GM12878 (cell line): Measurements from ENCODE around the gene SF3B2. TPM values are rescaled to one million over a fixed set of nuclear protein-coding genes. Genes with fewer than 3 reads are reported as not detected.

Experiments
- ATAC-seq: fragments of 200-7000 bp; cut with Tn5 transposase; 3 replicates; pipeline ENCODE4 v1.9.1; 2020; ENCODE audit warnings: mild to moderate bottlenecking, moderate library complexity
- BruUV-seq: library from RNA; stranded (reverse); fragments of 400-500 nt; replicated peaks from 2 replicates; lab custom pipeline; 2021; lab: Mats Ljungman, UMichigan
- CTCF ChIA-PET: fragments of 300-600 bp; sonication (Branson Sonifier 250); formaldehyde crosslinking; extraction: SDS; loops from one replicate; lab custom pipeline; 2021; ENCODE audit warnings: inconsistent platforms; lab: Yijun Ruan, JAX
- POLR2A ChIA-PET: fragments of 350-600 bp; formaldehyde crosslinking; extraction: SDS; loops from one replicate; lab custom pipeline; 2021; ENCODE audit warnings: inconsistent platforms; lab: Charles Lee
- RAD21 ChIA-PET: fragments of 300-600 bp; sonication (Branson Sonifier 250); formaldehyde crosslinking; loops from one replicate; lab custom pipeline; 2023; ENCODE audit warnings: antibody characterized with exemption; ENCODE audit not compliant: unreplicated experiment; lab: Charles Lee
- SMC1A ChIA-PET: fragments of 300-600 bp; sonication (Branson Sonifier 250); formaldehyde crosslinking; loops from one replicate; lab custom pipeline; 2023; ENCODE audit not compliant: unreplicated experiment, uncharacterized antibody; lab: Charles Lee
- DNase-seq: peaks from one replicate; pipeline ENCODE4 v3.0.0-alpha.2; 2011; ENCODE audit warnings: low read depth, low spot score
- FAIRE-seq: peaks from 3 replicates; lab custom pipeline; 2011; peaks lifted over from hg19 to GRCh38; lab: Jason Lieb, UNC
- H2AFZ ChIP-seq: 2 replicates; pipeline ENCODE4 v1.6.0; 2011; ENCODE audit warnings: low read depth, low read length, control low read depth; ENCODE audit not compliant: control insufficient read depth
- H3K27ac ChIP-seq: 2 replicates; pipeline ENCODE4 v1.5.1; 2011; ENCODE audit warnings: control low read depth; ENCODE audit not compliant: control insufficient read depth, insufficient read depth
- H3K27me3 ChIP-seq, 2 experiments: replicated peaks in 1 of 2; 2 replicates each; pipeline versions ENCODE4 v1.6.0 to v1.6.1; 2011; ENCODE audit warnings: low read length in 1 of 2; ENCODE audit not compliant: control insufficient read depth in 2 of 2, insufficient read depth in 2 of 2
- H3K36me3 ChIP-seq, 2 experiments: 2 replicates each; pipeline ENCODE4 v1.5.1; 2011; ENCODE audit warnings: low read length in 1 of 2; ENCODE audit not compliant: control insufficient read depth in 2 of 2, insufficient read depth in 2 of 2
- H3K4me1 ChIP-seq: 2 replicates; pipeline ENCODE4 v1.6.1; 2011; ENCODE audit warnings: mild to moderate bottlenecking, low read length, moderate library complexity, mixed read lengths; ENCODE audit not compliant: control insufficient read depth, insufficient read depth
- H3K4me2 ChIP-seq: 2 replicates; pipeline ENCODE4 v1.6.0; 2011; ENCODE audit warnings: control low read depth; ENCODE audit not compliant: control insufficient read depth, insufficient read depth
- H3K4me3 ChIP-seq: fragments of 200-600 bp; sonication (generic); 2 replicates; pipeline ENCODE4 v1.5.1; 2016
- H3K79me2 ChIP-seq: 2 replicates; pipeline ENCODE4 v1.6.0; 2011; ENCODE audit warnings: low read length; ENCODE audit not compliant: control insufficient read depth, insufficient read depth
- H3K9ac ChIP-seq: 2 replicates; pipeline ENCODE4 v1.8.0; 2011; ENCODE audit warnings: low read length, control low read depth, mixed read lengths; ENCODE audit not compliant: control insufficient read depth, insufficient read depth
- H3K9me3 ChIP-seq: replicated peaks from 3 replicates; pipeline ENCODE4 v1.5.1; 2011; ENCODE audit warnings: mild to moderate bottlenecking, low read length; ENCODE audit not compliant: control insufficient read depth, insufficient read depth
- H4K20me1 ChIP-seq: 2 replicates; pipeline ENCODE4 v1.6.0; 2011; ENCODE audit not compliant: control insufficient read depth, insufficient read depth
- BCL11A ChIP-seq: IDR thresholded peaks from 2 replicates; pipeline ENCODE4 v1.6.1; 2011; ENCODE audit warnings: low read depth, low read length
- CBFB ChIP-seq: IDR thresholded peaks from 2 replicates; pipeline ENCODE4 v1.6.1; 2016; ENCODE audit warnings: antibody characterized with exemption, low read depth
- CBX3 ChIP-seq: fragments of 200-600 bp; sonication (generic); IDR thresholded peaks from 2 replicates; pipeline ENCODE4 v1.6.1; 2016; ENCODE audit warnings: low read depth, borderline replicate concordance
- CEBPB ChIP-seq, 2 experiments: fragments of 150-350 bp in 1 of 2; IDR thresholded peaks; 2 replicates each; pipeline ENCODE4 v1.6.1; 2012 to 2014; ENCODE audit warnings: low read depth in 2 of 2, low read length in 2 of 2, borderline replicate concordance in 1 of 2, inconsistent platforms in 1 of 2
- CREM ChIP-seq: IDR thresholded peaks from 2 replicates; pipeline ENCODE4 v1.6.1; 2014; ENCODE audit warnings: antibody characterized with exemption, low read depth
- HDAC6 ChIP-seq: fragments of 200-600 bp; sonication (generic); IDR thresholded peaks from one replicate; pipeline ENCODE4 v1.8.0; 2017; ENCODE audit warnings: antibody characterized with exemption; ENCODE audit not compliant: unreplicated experiment
- IRF3 ChIP-seq: fragments of 450-650 bp; IDR thresholded peaks from 2 replicates; pipeline ENCODE4 v1.6.1; 2014; ENCODE audit warnings: mild to moderate bottlenecking
- MXI1 ChIP-seq: fragments of 150-350 bp; IDR thresholded peaks from 2 replicates; pipeline ENCODE4 v1.6.1; 2011; ENCODE audit warnings: low read depth, mild to moderate bottlenecking, inconsistent platforms, low read length, improper control_type of control experiment
- MYC ChIP-seq: IDR thresholded peaks from 2 replicates; pipeline ENCODE4 v1.6.1; 2011; ENCODE audit warnings: mild to moderate bottlenecking, low read length, moderate library complexity, inconsistent platforms; ENCODE audit not compliant: insufficient read depth, insufficient replicate concordance, insufficient read length, severe bottlenecking
- NFIC ChIP-seq: IDR thresholded peaks from 2 replicates; pipeline ENCODE4 v1.6.1; 2012; ENCODE audit warnings: low read depth, mild to moderate bottlenecking, inconsistent platforms, low read length, moderate library complexity
- NFYA ChIP-seq: IDR thresholded peaks from 2 replicates; pipeline ENCODE4 v1.6.1; 2011; ENCODE audit warnings: low read depth, mild to moderate bottlenecking, low read length, improper control_type of control experiment, borderline replicate concordance
- NRF1 ChIP-seq: conservative IDR thresholded peaks from 2 replicates; pipeline ENCODE4 v1.6.1; 2011; ENCODE audit warnings: mild to moderate bottlenecking, low read depth, low read length, improper control_type of control experiment
- PML ChIP-seq: IDR thresholded peaks from 2 replicates; pipeline ENCODE4 v1.6.1; 2012; ENCODE audit warnings: low read length, inconsistent platforms
- STAT3 ChIP-seq: IDR thresholded peaks from 2 replicates; pipeline ENCODE4 v1.6.1; 2011; ENCODE audit warnings: low read depth, low read length, improper control_type of control experiment
- SUPT20H ChIP-seq: IDR thresholded peaks from 2 replicates; pipeline ENCODE4 v1.6.1; 2011; ENCODE audit warnings: low read depth, mild to moderate bottlenecking, low read length, moderate library complexity, borderline replicate concordance; ENCODE audit not compliant: control insufficient read depth
- ZBTB33 ChIP-seq: fragments of 450-650 bp; IDR thresholded peaks from 2 replicates; pipeline ENCODE4 v1.6.1; 2017; ENCODE audit warnings: mild to moderate bottlenecking
- WGBS: methylation state at CpG from one replicate; pipeline ENCODE4 v1.1.6; 2016; ENCODE audit warnings: low lambda C conversion rate; ENCODE audit not compliant: insufficient replicate concordance, insufficient coverage; ENCODE audit errors: missing lambda C conversion rate; 5-methylcytosine and 5-hydroxymethylcytosine counted together
- in situ Hi-C: fragments of 300-500 bp; cut with MboI; formaldehyde crosslinking; loops from 9 replicates; pipeline ENCODE4 v1.14.3; 2018; ENCODE audit warnings: mixed read lengths
- intact Hi-C: fragments of 100-400 bp; cut with micrococcal nuclease; formaldehyde crosslinking; loops from one replicate; pipeline ENCODE4 v1.14.2; 2022; ENCODE audit not compliant: unreplicated experiment
- polyA plus RNA-seq, 11 experiments: library from polyadenylated mRNA; depleted of rRNA in 4 of 11; unstranded in 6 of 11; stranded (reverse) in 5 of 11; fragments of >200 nt; fragmentation: Nextera tagmentation in 4 of 11; fragmentation: Illumina TruSeq in 1 of 11; extraction: Ambion mirVana in 4 of 11; extraction: Trizol in 1 of 11; gene quantifications; 1 replicate in 1 of 11; 2 replicates in 10 of 11; pipeline versions ENCODE4 v1.2.1 to v1.2.3, GENCODE V29; 2011 to 2016; ENCODE audit warnings: inconsistent platforms in 2 of 11, missing spikeins in 2 of 11, low read depth in 1 of 11
- total RNA-seq, 4 experiments: library from RNA; depleted of rRNA in 3 of 4; stranded (reverse); fragments of >200 nt in 3 of 4; fragmentation: Illumina TruSeq in 1 of 4; extraction: Trizol in 1 of 4; gene quantifications; 2 replicates each; pipeline versions ENCODE4 v1.2.1 to v1.2.3, GENCODE V29; 2013 to 2021
- TF ChIP-seq, protein P1 (sequence below): IDR thresholded peaks from 2 replicates; pipeline ENCODE4 v1.6.1; 2012; ENCODE audit warnings: low read depth, low read length, improper control_type of control experiment
- TF ChIP-seq, protein P2 (sequence below): IDR thresholded peaks from 2 replicates; pipeline ENCODE4 v1.6.1; 2012; ENCODE audit warnings: low read length, inconsistent platforms

SF3B2 gene
- total and polyA plus RNA-seq, 10 of the 15 experiments (the other 5 are each of a cell fraction or from before 2014, with no cell fraction given), result 56.3 to 245 (median 144) TPM

DNA sequence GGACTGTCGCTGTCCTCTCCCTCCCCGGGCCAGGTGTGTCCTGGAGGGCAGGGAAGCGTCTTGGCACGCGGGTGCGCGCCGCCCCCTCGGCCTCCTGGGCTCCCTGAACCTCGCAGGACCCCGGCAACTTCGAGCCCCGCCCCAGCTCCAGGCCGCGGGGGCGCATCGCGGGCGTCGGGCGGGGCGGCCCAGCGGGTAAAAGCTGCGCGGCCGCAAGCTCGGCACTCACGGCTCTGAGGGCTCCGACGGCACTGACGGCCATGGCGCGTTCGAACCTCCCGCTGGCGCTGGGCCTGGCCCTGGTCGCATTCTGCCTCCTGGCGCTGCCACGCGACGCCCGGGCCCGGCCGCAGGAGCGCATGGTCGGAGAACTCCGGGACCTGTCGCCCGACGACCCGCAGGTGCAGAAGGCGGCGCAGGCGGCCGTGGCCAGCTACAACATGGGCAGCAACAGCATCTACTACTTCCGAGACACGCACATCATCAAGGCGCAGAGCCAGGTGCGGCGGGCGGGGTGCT is 40.3 kb upstream of the SF3B2 start, which contains the start of gene CST6:
Gene CST6, plus strand, starts transcription at position 224 of the 519 bp plus-strand sequence. Its CDS starts 37 bp downstream, at position 261.
- intact Hi-C loops (no loop called here), in situ Hi-C loops (no loop called here)
- no peaks in the 10 kb centered on the region for H3K9me3 ChIP-seq
- DNase-seq, result no peak
- ChIA-PET POLR2A (interaction anchor here (0.7 kb wide), 1 partner anchor 16 kb away, joined by 10 read pairs; no protein-coding TSS in a partner anchor), CTCF (interaction anchor here (0.8 kb wide), 1 partner anchor 10 kb away, joined by 4 read pairs; no protein-coding TSS in a partner anchor), RAD21 (no interaction called here), SMC1A (no interaction called here)
- H2AFZ ChIP-seq, result no peak within 1 kb of the TSS
- H3K27me3 ChIP-seq, result peaks cover 3 to 7% of the 10 kb centered on the region in 2 experiments
- H3K4me1 ChIP-seq, result no peaks in the 10 kb centered on the region
- no peak for FAIRE-seq
- no TSS peak for BruUV-seq
- H4K20me1 ChIP-seq, result no peaks in the 10 kb centered on the region
- no peak within 1 kb of the TSS for H3K4me3 ChIP-seq
- no peak within 1 kb of the TSS for H3K9ac ChIP-seq
- TF ChIP-seq NRF1 (no peak), HDAC6 (no peak), SUPT20H (no peak), CREM (no peak), STAT3 (no peak), BCL11A (no peak), IRF3 (no peak), CBX3 (no peak), MYC (no peak), ZBTB33 (no peak), CEBPB (IDR thresholded peaks at IDR 0.05; ENCODE audit: borderline replicate concordance in 1 of 2, low read depth in 2 of 2, low read length in 2 of 2) (no peak), CBFB (no peak), MXI1 (no peak), NFYA (no peak), PML (no peak), NFIC (no peak)
- TF ChIP-seq, protein P1, sequence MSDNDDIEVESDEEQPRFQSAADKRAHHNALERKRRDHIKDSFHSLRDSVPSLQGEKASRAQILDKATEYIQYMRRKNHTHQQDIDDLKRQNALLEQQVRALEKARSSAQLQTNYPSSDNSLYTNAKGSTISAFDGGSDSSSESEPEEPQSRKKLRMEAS, result no peak
- TF ChIP-seq, protein P2, sequence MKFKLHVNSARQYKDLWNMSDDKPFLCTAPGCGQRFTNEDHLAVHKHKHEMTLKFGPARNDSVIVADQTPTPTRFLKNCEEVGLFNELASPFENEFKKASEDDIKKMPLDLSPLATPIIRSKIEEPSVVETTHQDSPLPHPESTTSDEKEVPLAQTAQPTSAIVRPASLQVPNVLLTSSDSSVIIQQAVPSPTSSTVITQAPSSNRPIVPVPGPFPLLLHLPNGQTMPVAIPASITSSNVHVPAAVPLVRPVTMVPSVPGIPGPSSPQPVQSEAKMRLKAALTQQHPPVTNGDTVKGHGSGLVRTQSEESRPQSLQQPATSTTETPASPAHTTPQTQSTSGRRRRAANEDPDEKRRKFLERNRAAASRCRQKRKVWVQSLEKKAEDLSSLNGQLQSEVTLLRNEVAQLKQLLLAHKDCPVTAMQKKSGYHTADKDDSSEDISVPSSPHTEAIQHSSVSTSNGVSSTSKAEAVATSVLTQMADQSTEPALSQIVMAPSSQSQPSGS, result no peak
- no peaks in the 10 kb centered on the region for H3K36me3 ChIP-seq
- H3K27ac ChIP-seq, result no peak within 1 kb of the TSS
- 32% methylated on average over 51 of the region's 61 CpGs for WGBS
- no peaks in the 10 kb centered on the region for H3K79me2 ChIP-seq
- no peak; the same call in 2 of the 3 replicates for ATAC-seq
- no peak within 1 kb of the TSS for H3K4me2 ChIP-seq
